NCI-H524 (cell line): Measurements from ENCODE around the gene CRYZL1.
"Not testable (repeated sequence)": the region's sequence is repeated elsewhere in the genome, so short reads cannot be mapped to it uniquely, and the experiment has no call there.

Experiments
- DNase-seq, 2 experiments: peaks; one replicate each; lab custom pipeline; 2025; lab: John Stamatoyannopoulos, UW

Gene CRYZL1

DNA sequence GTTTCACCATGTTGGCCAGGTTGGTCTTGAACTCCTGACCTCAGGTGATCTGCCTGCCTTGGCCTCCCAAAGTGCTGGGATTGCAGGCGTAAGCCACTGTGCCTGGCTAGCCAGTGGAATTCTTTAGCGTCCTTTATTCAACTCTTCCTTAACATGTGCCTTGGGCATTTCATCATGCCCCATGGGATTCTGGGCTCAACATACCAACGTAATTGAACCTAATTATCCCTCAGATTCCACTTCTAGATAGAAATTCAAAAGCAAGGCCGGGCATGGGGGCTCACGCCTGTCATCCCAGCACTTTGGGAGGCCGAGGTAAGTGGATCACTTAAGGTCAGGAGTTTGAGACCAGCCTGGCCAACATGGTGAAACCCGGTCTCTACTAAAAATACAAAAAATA is 15.4 kb downstream of the CRYZL1 start:
- DNase-seq, result not testable (repeated sequence)

DNA sequence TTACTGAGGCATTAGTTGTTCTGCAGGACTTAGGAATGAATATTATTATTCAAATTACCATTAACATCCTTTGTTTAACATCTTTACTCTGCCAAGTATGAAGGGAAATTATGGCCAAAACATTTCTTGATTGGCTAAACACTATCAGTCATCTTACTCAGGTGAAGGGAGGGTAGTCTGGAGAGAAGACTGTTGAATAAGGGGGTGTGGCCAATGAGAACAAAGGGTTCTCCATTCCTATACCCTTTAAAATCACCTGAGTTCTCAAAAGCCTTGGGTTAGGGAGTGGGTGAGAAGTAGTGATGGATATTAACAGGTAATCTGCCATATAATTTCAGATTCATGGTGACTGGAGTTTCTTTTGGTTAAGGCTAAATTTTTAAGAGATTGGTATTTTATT is 19.3 kb downstream of the CRYZL1 start:
- no peak for DNase-seq

DNA sequence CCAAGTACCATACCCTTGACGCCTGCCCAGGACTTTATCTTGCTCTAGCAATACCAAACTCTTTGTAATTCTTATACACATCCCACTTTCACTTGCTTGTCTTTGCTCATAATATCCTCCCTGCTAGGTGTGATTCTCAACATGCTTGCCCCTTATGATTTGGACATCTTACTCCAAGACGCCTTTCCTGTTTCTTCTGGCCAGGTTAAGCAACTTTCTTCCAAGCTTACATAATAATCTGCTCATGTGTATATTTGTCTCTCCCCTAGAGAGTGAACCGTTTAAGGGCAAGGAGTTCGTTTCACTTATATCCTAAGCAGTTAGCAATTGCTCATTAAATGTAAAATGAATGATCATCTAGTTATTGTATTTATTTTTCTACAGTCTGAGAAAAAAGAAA is 21.8 kb downstream of the CRYZL1 start:
- DNase-seq, result no peak

DNA sequence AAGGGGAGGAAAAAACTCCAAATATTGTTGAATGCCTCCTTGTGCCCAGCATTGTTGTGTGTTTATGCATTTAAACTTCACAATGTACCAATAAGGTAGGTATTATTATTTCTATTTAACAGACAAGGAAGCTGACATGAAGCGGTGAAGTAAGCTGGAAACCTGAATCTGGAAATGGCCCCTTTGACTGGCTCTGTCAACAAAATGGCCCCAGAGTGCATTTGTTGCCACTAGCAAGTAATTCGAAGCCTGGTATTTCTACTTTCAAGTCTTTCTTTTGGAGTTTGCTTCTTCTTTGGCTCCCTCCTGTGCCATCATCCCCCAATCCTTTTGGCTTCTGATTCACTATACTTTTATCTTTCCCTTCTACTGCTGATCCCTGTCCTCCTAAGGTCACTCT is 23.1 kb downstream of the CRYZL1 start:
- no peak for DNase-seq

DNA sequence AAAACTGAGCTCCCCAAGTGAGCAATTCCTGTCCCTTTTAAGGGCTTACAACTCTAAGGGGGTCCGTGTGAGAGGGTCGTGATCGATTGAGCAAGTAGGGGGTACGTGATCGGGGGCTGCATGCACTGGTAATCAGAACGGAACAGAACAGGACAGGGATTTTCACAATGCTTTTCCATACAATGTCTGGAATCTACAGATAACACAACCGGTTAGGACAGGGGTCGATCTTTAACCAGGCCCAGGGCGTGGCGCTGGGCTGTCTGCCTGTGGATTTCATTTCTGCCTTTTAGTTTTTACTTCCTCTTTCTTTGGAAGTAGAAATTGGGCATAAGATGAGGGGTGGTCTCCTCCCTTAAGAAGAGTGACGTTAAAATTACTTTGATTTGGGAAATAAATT is 24.0 kb downstream of the CRYZL1 start:
- not testable (repeated sequence) for DNase-seq

DNA sequence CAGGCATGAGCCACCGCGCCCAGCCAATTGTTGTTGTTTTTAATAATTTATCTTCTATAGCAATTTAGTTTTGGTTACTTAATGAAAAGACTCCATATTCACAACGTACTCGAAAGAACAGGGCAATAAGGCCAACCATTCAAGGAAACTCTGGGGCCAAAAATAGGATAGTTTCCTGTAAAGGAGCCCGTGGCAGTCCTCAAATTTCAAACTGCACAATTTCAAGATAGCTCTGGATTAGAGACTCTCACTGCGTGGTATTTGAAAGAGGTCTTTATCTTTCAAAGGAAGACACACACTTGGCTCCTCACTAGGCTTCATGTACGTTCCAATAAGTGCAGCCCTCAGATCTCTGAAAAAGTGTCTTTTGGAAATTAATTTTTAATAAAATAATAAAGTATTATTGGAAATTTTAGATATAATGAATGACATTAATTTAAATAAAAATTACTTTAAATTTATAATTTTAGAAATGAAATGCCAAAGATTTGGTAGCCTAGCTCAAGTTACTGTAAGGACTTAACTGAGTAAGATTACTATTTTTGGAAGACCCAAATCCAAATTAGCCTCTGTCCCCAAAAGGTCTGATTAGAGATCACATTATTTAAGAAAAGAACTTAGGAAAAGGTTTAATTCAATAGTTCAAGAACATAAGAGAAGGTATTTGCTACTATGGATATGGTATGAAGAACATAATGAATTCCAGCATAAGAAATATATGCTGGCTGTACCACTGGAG is 30.4 kb downstream of the CRYZL1 start:
- DNase-seq, result no peak

DNA sequence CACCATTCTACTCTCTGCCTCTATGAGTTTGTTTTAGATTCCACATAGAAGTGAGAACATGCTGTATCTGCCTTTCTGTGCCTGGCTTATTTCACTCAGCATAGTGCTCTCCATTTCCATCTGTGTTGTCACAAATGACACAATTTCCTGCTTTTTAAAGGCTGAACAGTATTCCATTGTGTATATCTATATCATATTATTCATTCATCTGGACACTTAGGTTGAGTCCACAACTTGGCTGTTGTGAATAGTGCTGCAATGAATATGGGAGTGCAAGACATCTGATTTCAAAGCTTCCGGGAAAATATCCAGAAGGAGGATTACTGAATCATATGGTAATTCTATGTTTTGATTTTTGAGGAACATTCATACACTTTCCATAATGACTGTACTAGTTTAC is 33.0 kb downstream of the CRYZL1 start:
- no peak for DNase-seq

DNA sequence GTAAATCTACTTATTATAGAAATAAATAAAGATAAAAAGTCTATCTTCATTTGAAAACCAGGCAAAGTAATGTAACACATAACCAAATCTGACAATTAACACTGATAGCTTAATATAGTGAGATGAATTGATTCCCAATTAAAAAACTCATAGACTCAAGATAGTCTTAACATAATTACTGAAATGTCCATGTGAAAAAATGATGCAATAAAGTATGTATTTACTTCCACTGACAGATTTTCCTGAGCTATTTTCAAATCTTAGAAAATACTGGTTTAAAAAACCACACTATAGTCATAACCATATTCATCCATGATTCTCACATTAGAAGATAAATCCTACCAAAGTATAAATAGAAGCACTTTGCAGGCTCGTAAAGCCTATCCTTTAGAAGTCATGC is 43.5 kb downstream of the CRYZL1 start:
- no peak for DNase-seq

DNA sequence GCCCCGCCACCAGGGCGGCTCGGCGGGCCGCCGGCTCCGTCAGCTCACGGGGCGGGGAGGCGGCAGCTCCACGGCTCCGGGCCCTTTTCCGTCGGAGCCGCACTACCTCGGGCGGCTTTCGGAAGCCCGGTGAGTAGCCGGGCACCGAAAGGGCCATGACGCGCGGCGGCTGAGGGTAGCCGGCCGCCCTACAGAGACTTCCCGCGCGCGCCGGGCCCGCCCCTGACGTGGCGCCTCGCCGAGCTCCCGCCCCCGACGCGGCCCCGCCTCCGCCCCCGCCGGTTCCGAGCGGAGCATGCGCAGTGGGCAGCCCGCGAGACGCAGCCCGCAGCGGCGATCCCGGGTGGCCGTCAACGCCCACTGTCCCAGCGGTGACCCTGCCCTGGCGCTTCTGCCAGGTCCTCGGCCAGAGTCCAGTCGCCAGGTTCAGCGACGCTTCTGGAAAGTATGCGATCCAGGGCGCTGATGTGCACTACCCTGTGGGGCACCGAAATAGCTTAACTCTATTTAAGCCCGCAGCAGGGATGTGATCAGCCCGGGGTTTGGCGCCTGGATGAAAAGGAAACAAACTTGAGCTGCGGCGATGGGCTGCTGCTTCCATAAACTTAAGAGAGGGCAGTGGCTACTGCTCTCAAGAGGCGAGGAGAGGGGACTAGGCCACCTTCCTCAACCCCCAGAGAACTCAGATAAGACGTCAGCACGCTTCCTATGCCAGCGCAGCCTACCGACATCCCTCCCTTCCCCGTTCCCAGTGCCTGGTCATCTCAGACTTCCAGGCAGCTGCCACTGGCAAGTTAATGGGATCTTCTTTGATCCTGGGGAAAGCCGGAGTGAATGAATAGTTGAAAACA is 52.8 kb downstream of the CRYZL1 start, which contains the start of gene DONSON:
Gene DONSON (minus strand): TSS at position 200 of the 851 bp plus-strand sequence. CDS start 43 bp downstream, at position 157.
- peak; percentile 69 to 81 for DNase-seq

DNA sequence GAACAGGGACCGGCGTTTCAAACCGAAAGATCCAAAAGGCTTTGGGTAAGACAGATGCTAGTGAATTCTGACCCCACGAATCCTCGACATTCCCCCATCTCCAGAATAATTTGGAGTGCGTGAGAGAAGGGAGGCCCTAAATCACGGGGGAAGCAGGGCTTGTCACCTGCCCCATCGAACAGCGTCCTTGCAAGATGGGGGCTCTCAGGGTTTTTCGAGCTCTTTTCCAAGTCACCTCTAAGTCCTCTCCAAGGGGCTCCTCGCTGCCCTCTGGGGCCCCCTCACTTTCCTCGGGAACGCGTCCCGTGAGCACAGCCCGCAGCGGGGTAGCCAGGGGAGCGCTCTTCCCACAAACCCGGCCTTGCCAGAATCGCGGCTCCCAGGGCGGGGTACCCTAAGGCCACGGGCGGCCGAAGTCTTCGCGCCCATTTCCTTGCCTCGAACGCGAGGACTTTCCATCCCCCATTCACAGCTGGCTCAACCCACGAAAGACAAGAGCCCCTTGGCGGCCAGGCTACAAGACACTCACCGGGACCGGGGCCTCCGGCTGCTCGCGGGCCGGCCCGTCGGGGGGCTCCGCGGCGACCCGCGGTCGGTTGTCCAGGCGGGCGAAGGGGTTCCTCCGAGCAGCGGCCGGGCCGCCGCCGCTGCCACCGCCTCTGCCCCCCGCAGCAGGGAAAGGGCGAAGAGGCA is 53.6 kb downstream of the CRYZL1 start:
- DNase-seq, result peak; percentile 23 to 57

DNA sequence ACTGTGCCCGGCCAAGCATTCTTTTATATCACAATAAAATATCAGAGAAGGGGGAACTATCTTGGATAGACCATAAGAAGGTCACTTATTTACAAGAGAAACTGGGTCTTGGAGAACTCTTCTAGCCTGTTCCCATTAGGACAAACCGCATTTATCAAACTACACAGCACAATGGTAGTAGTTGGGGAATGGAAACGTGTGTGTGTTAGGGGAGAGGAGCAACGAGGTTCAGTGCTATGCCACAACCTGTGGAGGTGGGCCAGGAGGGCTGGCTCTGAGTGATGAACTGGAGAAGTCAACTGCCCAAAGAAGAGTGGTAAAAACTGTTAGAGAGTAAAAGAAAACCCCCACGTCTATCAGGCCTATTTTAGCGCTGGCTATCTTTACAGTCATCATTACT is 54.6 kb downstream of the CRYZL1 start:
- DNase-seq, result no peak

DNA sequence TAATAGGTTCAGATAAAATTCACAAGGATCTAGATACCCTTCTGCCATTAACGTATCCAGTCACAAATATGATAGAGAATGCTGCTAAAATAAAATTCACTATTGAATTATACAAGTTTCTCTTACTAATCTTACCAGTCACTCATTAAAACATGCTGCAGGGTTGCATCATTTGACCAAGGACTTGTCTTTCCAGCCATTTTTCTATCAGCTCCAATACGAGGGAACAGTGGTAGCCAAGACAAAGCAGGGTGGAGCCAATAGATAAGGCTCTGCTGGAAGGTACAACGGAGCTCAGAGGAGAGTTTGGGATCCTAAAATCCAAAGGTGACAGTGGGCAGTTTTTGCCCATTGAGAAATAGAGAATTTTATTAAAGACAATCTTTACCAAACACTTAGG is 57.1 kb downstream of the CRYZL1 start:
- no peak for DNase-seq

DNA sequence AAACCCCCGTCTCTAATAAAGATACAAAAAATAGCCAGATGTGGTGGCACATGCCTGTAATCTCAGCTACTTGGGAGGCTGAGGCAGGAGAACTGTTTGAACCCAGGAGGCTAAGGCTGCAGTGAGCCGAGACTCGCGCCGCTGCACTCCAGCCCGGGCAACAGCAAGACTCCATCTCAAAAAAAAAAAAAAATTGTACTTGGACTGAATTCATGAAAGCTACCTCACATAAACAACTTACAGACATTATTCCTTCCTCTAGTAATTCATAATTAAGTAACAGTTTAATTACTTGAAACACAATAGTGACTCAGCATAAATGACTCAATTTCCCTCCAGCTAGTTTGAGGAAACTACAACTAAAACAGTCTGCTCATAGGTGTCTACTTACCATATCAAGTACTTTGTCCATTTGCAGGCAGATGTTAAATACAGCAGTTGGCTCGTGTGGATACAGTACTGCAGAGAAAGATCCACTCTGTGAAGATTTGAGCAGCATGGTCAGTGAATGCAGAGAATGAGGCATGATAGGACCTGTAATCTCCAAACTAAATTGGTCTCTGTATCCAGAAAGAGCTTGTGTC is 62.5 kb downstream of the CRYZL1 start:
- DNase-seq, result peak in 1 of 2 experiments; percentile 36

DNA sequence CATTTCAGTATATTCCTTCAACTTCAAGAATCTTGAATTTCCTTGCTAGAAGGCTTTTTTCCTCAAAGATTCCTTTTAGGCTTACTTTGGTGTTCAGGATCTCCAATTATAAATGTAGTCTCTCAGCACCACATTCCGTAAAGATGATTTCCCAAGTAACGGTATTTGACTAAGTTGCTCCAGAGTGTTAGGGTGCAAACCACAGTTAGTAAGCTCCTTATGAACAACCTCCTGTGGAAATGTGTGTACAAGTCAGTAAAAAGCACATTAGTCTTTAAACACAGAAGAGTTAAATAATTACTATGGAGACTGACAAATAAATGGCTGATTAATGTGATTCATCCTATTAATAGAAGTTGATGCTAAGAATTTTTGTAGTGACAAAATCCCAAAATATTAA is 63.3 kb downstream of the CRYZL1 start:
- no peak for DNase-seq

DNA sequence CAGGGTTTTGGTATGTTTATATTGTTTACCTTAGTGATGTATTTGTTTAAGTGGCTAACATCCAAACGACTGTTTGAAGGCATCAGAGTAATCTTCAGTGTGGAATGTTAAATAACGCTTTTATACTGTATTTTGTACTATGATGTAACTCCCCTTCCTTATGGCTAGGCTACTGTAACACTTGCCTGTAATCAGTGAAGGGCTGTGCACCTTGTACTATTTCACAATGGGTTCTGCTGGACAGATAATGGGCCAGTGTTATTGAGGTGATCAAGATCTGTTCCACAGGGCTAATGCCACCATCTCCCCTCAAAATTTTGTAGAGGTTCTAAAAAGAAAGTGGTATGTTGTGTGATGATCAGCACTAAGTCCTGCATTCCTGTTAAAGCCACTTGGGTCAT is 64.8 kb downstream of the CRYZL1 start:
- not testable (repeated sequence) for DNase-seq

DNA sequence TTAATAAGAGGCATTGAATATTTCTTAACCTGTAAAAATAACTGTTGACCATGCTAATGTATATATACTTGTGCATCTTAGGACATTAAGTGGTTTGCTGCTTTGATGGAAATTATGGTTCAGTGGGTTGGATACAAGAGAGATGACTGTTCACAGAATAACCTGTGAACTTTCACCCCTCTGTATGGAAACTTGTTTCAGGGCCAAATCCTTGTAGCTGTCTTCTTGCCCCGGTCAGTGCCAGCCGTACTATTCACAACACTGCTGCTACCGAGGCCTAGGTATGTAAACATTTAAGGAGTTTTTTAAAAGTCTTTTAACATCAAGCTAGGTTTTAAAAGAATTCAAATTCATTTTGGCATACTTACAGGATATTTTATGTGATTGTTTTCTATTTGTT is 69.2 kb downstream of the CRYZL1 start:
- no peak for DNase-seq

DNA sequence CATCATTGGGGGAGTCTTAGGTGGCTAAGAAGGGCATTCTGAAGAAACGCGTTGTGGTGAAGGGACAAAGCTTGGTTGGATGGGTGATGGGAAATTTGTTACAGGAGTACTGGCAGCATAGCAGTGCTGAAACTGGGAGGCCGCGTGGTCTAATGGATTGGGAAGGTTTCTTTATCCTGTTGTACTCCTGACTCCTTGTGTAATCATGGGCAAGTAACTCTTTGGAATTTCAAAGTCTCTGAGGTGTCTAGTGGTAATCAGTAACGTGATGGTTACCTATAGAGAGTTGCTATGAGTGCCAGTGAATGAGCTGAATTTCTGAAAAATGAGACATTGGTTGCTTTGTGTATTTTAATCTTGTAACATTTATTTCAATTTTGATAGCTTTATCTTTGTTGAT is 71.5 kb downstream of the CRYZL1 start:
- DNase-seq, result no peak

DNA sequence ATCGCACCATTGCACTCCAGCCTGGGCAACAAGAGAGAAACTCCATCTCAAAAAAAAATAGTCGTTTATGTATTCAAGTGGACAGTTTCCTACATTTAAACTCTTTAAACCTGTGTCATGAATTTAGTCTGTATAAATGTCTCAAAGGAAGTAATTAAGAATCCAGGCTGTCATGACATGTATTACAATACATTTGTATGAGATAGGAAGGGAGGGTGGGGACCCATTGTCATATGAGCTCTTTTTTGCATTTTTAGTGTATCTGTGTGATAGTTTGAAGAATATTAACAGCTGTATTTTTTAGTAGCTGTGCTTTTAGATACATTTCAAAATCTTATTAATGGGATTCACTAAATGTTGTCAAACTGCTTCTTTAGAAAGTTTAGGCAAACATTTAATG is 73.1 kb downstream of the CRYZL1 start:
- DNase-seq, result no peak

DNA sequence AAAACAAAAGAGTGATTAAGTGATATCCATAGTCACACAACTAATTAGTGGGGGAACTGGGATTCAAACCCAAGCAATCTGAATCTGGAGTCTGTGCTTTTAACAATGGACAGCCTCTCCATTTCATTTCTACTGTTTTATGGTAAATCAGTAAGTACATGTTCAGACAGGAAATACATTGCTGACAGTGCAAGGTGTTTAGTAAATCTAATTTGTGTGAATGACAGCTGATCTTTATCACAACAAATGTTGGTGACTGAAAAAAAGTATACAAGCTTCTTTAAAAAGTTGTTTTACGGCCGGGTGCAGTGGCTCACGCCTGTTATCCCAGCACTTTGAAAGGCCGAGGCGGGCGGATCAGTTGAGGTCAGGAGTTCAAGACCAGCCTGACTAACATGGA is 73.6 kb downstream of the CRYZL1 start:
- DNase-seq, result no peak

DNA sequence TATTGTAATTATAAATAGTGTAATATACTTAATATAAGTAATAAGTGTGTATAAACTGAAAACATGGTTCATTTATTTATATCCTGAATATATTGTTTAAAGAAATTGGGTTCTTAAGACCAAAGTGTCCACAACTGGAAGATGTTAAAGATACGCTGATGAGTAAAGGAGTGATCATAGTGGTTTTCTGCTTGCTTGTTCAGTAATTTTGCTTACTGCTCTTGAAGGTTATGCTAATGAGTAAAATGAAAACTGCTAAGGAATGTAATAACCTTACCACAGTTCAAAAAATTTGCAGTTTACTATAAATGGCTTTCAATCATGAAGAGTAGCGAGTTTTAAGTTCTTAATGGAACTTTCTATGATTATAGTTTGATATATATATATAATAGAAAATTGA is 75.0 kb downstream of the CRYZL1 start:
- DNase-seq, result no peak

DNA sequence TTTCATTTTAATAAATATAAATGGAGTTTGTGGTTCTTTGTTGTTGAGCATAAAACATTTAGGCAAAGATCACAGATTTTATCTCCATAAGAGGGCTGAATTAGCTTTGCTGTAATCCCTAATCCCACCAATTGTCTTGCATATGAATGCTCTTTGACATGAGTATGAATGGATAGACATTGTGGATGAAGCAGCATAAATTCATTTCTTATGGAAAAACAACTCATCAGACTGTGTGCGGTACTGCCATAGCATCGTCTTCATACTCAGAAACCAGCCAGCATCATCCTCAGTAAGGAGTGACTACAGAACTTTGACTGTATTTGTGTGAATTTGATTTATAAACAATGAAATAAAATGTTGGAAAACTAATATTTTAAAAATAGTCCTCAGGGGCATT is 79.2 kb downstream of the CRYZL1 start:
- DNase-seq, result no peak

DNA sequence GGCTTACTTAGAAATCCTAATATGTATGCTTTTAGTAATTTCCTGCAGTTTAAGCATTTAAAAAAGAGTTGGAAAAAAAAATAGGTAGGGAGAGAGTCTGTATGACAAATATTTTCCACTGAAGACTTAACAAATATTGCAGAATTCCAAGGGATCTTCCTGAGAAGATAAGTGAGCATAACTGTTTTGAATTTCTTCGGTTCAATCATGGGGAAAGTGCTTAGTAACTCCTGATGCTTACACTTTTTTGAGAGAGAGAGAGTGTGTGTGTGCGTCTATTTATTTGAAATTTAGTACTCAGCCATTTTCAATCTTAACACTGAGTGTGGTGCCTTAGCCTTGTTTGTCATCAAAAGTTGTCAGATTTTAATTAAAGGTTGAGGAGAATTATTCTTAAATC is 80.2 kb downstream of the CRYZL1 start:
- DNase-seq, result no peak
